Measurements from ENCODE around the gene ARHGAP15.

Gene ARHGAP15

DNA sequence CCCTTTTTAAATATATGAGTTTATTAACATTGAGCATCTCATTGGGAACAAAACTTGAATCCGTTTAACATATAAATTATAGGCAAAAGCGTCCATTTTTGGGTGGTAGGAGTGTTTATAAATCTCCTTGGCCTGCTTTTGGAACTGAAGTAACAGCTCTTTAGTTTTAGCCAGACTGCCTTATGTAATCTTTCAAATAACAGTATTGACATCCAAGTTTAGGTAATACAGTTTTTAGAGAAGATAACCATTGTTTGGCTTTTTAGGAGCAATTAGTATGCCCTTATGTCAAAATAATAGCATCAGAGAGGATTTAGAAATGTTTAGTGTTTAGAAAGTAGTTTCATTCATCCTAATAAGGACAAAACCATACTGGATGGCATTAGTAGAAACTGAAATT, 361.9 kb downstream of the ARHGAP15 start:
- TF ChIP-seq, protein P1, sequence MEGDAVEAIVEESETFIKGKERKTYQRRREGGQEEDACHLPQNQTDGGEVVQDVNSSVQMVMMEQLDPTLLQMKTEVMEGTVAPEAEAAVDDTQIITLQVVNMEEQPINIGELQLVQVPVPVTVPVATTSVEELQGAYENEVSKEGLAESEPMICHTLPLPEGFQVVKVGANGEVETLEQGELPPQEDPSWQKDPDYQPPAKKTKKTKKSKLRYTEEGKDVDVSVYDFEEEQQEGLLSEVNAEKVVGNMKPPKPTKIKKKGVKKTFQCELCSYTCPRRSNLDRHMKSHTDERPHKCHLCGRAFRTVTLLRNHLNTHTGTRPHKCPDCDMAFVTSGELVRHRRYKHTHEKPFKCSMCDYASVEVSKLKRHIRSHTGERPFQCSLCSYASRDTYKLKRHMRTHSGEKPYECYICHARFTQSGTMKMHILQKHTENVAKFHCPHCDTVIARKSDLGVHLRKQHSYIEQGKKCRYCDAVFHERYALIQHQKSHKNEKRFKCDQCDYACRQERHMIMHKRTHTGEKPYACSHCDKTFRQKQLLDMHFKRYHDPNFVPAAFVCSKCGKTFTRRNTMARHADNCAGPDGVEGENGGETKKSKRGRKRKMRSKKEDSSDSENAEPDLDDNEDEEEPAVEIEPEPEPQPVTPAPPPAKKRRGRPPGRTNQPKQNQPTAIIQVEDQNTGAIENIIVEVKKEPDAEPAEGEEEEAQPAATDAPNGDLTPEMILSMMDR (IDR thresholded peaks at IDR 0.05; ENCODE audit: extremely low read depth, missing control alignments): no peak
- no peak for DNase-seq (ENCODE audit: low spot score)

DNA sequence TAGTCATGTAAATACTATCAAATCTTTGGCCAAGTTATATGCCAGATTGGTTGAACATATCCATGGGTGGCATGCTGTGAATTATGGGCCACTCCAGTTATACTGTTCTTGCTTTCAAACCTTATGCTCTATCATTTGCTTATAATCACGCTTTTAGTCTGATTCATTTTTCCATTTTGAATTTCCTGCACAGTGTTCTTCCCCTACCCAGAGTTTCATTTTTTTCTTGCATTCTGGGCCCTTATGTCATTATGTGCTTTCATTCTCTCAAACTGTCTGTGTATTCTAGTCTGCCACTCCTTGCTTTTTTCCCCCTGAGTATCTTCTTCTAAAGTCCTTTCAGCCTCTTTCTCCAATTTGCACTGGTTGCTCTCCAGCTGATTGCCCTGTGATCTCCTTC, 364.1 kb downstream of the ARHGAP15 start:
- DNase-seq (ENCODE audit: low spot score): no peak
- TF ChIP-seq, protein P1 (IDR thresholded peaks at IDR 0.05; ENCODE audit: extremely low read depth, missing control alignments): no peak

DNA sequence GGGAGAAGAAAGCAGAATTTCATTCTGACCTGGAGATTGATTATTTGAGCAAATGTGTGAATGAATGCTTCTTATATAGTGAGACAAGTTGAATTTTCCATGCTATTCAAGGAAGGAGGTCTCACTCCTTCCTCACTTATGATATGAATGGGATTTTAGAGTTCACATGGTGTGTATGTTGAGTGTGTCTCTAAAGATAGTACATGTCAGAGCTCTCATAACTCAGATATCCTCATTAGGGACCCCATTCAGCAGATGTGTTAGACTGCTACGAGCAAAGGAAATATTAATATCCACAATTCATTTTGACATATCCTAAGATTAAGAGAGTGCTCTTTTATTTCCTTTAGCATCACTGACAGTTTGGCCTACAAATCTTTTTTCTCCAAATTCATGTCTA, 368.5 kb downstream of the ARHGAP15 start:
- TF ChIP-seq, protein P1 (IDR thresholded peaks at IDR 0.05; ENCODE audit: extremely low read depth, missing control alignments): no peak
- no peak for DNase-seq (ENCODE audit: low spot score)

DNA sequence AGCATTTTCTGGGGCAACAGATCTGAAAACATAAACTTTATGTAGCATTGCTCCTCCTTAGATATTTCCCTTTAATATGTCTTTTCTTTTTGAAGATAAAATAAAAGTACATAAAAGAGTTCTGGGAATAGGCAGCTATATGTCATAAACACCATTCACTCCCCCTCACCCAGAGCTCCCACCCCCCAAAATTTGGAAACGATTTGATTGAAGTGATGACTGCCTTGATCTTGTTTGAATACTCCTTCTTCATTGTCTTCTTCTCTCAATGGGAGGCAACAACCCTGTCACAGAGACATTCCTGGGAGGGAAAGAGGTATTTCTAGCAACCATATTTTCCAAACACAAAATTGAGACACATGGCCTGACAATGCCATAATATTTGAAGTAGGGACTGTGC, 369.3 kb downstream of the ARHGAP15 start:
- TF ChIP-seq, protein P1 (IDR thresholded peaks at IDR 0.05; ENCODE audit: extremely low read depth, missing control alignments): no peak
- no peak for DNase-seq (ENCODE audit: low spot score)

DNA sequence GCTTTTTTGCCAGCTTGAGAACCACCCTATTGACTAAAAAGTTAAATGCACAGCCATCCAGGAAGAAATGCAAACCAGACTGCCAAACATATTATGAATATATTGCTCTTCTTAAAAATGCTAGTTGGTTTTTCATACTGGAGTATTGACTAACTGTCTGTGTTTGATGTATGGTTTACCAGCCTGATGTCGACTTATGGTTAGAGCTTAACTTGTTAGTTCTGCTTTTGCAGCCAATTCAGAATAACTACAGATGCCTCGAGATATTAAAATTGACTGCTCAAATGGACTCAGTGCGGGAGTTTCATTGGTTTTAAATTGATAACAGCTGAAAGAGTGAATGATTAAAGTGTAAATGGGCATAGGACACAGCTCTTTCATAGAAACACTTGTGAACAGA, 369.8 kb downstream of the ARHGAP15 start:
- DNase-seq (ENCODE audit: low spot score): no peak
- TF ChIP-seq, protein P1 (IDR thresholded peaks at IDR 0.05; ENCODE audit: extremely low read depth, missing control alignments): no peak

DNA sequence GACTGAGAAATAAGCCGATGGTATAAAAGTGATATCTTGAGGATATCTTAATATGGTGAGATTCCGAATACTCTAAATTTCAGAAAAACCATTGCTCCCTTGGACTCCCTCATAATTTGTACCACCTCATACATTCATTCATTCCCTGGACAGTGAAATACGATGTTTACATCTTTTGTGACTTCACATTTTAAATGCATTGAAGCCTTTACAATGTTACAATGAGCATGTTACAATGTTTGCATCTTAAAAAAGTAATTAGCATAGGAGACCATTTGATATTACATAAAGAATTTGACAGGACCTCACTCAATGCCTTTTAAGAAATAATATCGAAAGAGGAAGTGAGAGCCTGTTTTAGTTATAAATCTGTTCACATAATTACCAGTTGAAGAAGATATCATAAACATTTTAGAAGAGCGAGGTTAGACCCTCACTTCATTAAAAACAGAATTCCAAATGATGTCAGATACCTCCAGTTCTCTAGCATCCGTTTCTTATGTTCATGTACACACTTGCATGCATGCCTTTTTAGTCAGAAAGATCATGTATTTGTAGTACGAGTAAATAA, 372.0 kb downstream of the ARHGAP15 start:
- DNase-seq (ENCODE audit: low spot score): no peak
- TF ChIP-seq, protein P1 (IDR thresholded peaks at IDR 0.05; ENCODE audit: extremely low read depth, missing control alignments): no peak

DNA sequence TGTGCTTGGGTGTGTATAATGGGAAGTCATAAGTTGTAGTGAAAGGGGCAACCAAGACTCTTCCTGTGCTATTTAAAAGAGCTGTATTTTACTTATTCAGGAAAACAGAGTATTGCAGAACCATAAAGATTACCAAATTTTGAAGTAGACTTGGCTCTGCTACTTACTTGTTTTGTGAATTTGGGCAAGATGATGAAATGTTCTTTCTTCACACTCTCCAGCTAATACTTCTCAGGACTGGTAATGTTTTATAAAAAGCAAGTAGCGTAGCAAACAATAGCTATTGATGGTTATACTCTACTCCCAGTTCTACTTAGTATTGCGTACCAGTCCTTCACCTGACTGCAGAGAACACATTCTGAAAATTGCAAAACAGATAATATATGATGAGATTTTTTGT, 374.1 kb downstream of the ARHGAP15 start:
- no peak for DNase-seq (ENCODE audit: low spot score)
- TF ChIP-seq, protein P1 (IDR thresholded peaks at IDR 0.05; ENCODE audit: extremely low read depth, missing control alignments): no peak
